SK-N-SH treated with all-trans-retinoic acid at 6 μM for 48 hours (cell line): ENCODE results near the gene TLR4.

Experiments used
- ARNTL ChIP-seq: fragments of 450-650 bp; formaldehyde crosslinking; IDR thresholded peaks from 2 replicates; pipeline ENCODE4 v1.5.0; 2020; ENCODE audit warnings: low read depth, mild to moderate bottlenecking, moderate library complexity, borderline replicate concordance
- BACH2 ChIP-seq: fragments of 250-450 bp; sonication (Bioruptor Pico); IDR thresholded peaks from 2 replicates; pipeline ENCODE4 v1.9.0; 2021; ENCODE audit warnings: mild to moderate bottlenecking, borderline replicate concordance
- GLIS3 ChIP-seq: fragments of 250-450 bp; sonication (Bioruptor Pico); IDR thresholded peaks from 2 replicates; pipeline ENCODE4 v1.5.0; 2020; ENCODE audit warnings: mild to moderate bottlenecking, moderate library complexity
- PPARA ChIP-seq: fragments of 250-450 bp; sonication (Bioruptor Pico); IDR thresholded peaks from 2 replicates; pipeline ENCODE4 v1.5.0; 2020; ENCODE audit warnings: mild to moderate bottlenecking, borderline replicate concordance
- TOX ChIP-seq: fragments of 250-450 bp; sonication (Bioruptor Pico); IDR thresholded peaks from 2 replicates; pipeline ENCODE4 v1.8.0; 2021; ENCODE audit warnings: mild to moderate bottlenecking, moderate library complexity, borderline replicate concordance
- ZC3H10 ChIP-seq: fragments of 250-450 bp; sonication (Bioruptor Pico); IDR thresholded peaks from 2 replicates; pipeline ENCODE4 v1.5.1; 2021; ENCODE audit warnings: mild to moderate bottlenecking, moderate library complexity
- ZFP30 ChIP-seq: fragments of 450-650 bp; formaldehyde crosslinking; IDR thresholded peaks from 2 replicates; pipeline ENCODE4 v1.5.0; 2022; ENCODE audit warnings: mild to moderate bottlenecking, moderate library complexity
- ZNF70 ChIP-seq: fragments of 450-650 bp; formaldehyde crosslinking; IDR thresholded peaks from 2 replicates; pipeline ENCODE4 v1.5.0; 2020; ENCODE audit warnings: mild to moderate bottlenecking, moderate library complexity
- ZNF8 ChIP-seq: fragments of 450-650 bp; formaldehyde crosslinking; IDR thresholded peaks from 2 replicates; pipeline ENCODE4 v1.5.0; 2020; ENCODE audit warnings: mild to moderate bottlenecking, moderate library complexity
- TF ChIP-seq, protein P1 (sequence below): fragments of 250-450 bp; sonication (Bioruptor Pico); IDR thresholded peaks from 2 replicates; pipeline ENCODE4 v1.8.0; 2020; ENCODE audit warnings: mild to moderate bottlenecking, moderate library complexity, borderline replicate concordance
- TF ChIP-seq, protein P2 (sequence below): fragments of 250-450 bp; sonication (Bioruptor Pico); IDR thresholded peaks from 2 replicates; pipeline ENCODE4 v1.5.1; 2020; ENCODE audit warnings: low read depth, mild to moderate bottlenecking, moderate library complexity

DNA sequence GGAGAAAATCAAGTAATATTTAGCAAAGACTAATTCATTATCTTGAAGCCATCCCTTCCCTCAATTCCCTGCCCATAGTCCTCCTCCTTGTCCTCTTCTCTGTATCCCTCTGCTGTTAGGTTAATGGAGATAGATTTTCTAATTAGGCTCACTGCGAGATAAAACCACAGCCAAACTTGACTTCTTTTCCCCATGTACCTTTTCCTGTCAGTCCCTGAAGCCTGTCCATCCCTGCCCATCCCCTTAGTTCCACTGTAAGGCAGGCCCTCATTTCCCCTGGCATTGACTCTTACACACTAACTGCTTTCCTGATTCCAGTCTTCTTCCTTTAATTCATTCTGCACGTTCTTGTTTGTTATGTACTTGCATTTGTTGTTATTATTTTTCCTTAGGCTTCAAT is 1.2 kb downstream of the TLR4 start:
- no peak for TF ChIP-seq ARNTL (CRISPR knock-in tag)
- no peak for TF ChIP-seq GLIS3 (CRISPR knock-in tag)
- no peak for TF ChIP-seq BACH2
- no peak for TF ChIP-seq ZC3H10
- no peak for TF ChIP-seq ZFP30
- TF ChIP-seq, protein P1, sequence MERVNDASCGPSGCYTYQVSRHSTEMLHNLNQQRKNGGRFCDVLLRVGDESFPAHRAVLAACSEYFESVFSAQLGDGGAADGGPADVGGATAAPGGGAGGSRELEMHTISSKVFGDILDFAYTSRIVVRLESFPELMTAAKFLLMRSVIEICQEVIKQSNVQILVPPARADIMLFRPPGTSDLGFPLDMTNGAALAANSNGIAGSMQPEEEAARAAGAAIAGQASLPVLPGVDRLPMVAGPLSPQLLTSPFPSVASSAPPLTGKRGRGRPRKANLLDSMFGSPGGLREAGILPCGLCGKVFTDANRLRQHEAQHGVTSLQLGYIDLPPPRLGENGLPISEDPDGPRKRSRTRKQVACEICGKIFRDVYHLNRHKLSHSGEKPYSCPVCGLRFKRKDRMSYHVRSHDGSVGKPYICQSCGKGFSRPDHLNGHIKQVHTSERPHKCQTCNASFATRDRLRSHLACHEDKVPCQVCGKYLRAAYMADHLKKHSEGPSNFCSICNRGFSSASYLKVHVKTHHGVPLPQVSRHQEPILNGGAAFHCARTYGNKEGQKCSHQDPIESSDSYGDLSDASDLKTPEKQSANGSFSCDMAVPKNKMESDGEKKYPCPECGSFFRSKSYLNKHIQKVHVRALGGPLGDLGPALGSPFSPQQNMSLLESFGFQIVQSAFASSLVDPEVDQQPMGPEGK (CRISPR knock-in tag): no peak
- TF ChIP-seq TOX (CRISPR knock-in tag): no peak
- TF ChIP-seq ZNF8 (CRISPR knock-in tag): no peak
- TF ChIP-seq, protein P2, sequence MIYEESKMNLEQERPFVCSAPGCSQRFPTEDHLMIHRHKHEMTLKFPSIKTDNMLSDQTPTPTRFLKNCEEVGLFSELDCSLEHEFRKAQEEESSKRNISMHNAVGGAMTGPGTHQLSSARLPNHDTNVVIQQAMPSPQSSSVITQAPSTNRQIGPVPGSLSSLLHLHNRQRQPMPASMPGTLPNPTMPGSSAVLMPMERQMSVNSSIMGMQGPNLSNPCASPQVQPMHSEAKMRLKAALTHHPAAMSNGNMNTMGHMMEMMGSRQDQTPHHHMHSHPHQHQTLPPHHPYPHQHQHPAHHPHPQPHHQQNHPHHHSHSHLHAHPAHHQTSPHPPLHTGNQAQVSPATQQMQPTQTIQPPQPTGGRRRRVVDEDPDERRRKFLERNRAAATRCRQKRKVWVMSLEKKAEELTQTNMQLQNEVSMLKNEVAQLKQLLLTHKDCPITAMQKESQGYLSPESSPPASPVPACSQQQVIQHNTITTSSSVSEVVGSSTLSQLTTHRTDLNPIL (CRISPR knock-in tag): no peak
- TF ChIP-seq ZNF70 (CRISPR knock-in tag): no peak
- no peak for TF ChIP-seq PPARA
